Tibial nerve (tissue), 4 donors: ENCODE measurements around the gene PREX1. TPM values are rescaled to one million over a fixed set of nuclear protein-coding genes. Genes with fewer than 3 reads are reported as not detected.

Experiments
- DNase-seq, 2 donors: peaks; one replicate each; pipeline ENCODE4 v3.0.0-alpha.2; 2019; ENCODE audit warnings: low spot score in 2 of 2
- H3K27ac ChIP-seq, 4 donors: fragments of 200-600 bp; sonication (generic) in 3 of 4; one replicate each; pipeline ENCODE4 v1.5.1; 2017 to 2019; ENCODE audit warnings: mild to moderate bottlenecking in 1 of 4
- H3K27me3 ChIP-seq, 2 donors: fragments of 200-600 bp; sonication (generic) in 1 of 2; one replicate each; pipeline versions ENCODE4 v1.5.1 to v1.6.0; 2017 to 2019
- H3K36me3 ChIP-seq, 3 donors: fragments of 200-600 bp; sonication (generic); one replicate each; pipeline ENCODE4 v1.5.1; 2018 to 2019
- H3K4me1 ChIP-seq, 4 donors: fragments of 200-600 bp; sonication (generic) in 3 of 4; one replicate each; pipeline ENCODE4 v1.5.1; 2017 to 2019
- H3K4me3 ChIP-seq, 4 donors: fragments of 200-600 bp; sonication (generic) in 3 of 4; one replicate each; pipeline ENCODE4 v1.5.1; 2017 to 2019; ENCODE audit warnings: mild to moderate bottlenecking in 1 of 4, moderate library complexity in 1 of 4
- H3K9me3 ChIP-seq, 4 donors: fragments of 200-600 bp; sonication (generic) in 3 of 4; one replicate each; pipeline ENCODE4 v1.5.1; 2017 to 2019
- EP300 ChIP-seq, 2 donors: sonication (generic); formaldehyde crosslinking; IDR thresholded peaks; one replicate each; pipeline ENCODE4 v1.6.1; 2017; ENCODE audit warnings: antibody characterized with exemption in 2 of 2, mild to moderate bottlenecking in 1 of 2
- POLR2A ChIP-seq, 2 donors: fragments of 450-650 bp; IDR thresholded peaks; one replicate each; pipeline ENCODE4 v1.6.1; 2017; ENCODE audit warnings: antibody characterized with exemption in 2 of 2, mild to moderate bottlenecking in 2 of 2, moderate library complexity in 2 of 2
- WGBS, 2 donors: methylation state at CpG; one replicate each; pipeline ENCODE4 v1.1.5; 2018; 5-methylcytosine and 5-hydroxymethylcytosine counted together
- total RNA-seq, 4 donors: library from RNA; depleted of rRNA; stranded (reverse); fragments of >200 nt; gene quantifications; one replicate each; pipeline ENCODE4 v1.1.0, GENCODE V29; 2016
- TF ChIP-seq, protein P1 (sequence below), 5 experiments: fragments of 200-600 bp in 3 of 5; fragments of 450-650 bp in 2 of 5; sonication (generic) in 3 of 5; IDR thresholded peaks; one replicate each; pipeline ENCODE4 v1.5.1; 2016 to 2019; ENCODE audit warnings: antibody characterized with exemption in 5 of 5, mild to moderate bottlenecking in 3 of 5, moderate library complexity in 2 of 5

PREX1 gene
- total RNA-seq, 4 donors from 2014 or later: 30.1 to 50.7 (median 32.5) TPM

GRCh38 chr20:48835390-48835789, 7.6 kb upstream of the PREX1 start:
- Histone ChIP-seq H3K27ac (no peak overlapping the region), H3K9me3 (no peaks in the 10 kb centered on the region), H3K27me3 (no peaks in the 10 kb centered on the region), H3K36me3 (no peaks in the 10 kb centered on the region), H3K4me1 (peaks cover 0 to 20% (median 6%) of the 10 kb centered on the region in 4 donors), H3K4me3 (no peak overlapping the region)
- no peak for TF ChIP-seq EP300 (IDR thresholded peaks at IDR 0.05)
- TF ChIP-seq, protein P1, sequence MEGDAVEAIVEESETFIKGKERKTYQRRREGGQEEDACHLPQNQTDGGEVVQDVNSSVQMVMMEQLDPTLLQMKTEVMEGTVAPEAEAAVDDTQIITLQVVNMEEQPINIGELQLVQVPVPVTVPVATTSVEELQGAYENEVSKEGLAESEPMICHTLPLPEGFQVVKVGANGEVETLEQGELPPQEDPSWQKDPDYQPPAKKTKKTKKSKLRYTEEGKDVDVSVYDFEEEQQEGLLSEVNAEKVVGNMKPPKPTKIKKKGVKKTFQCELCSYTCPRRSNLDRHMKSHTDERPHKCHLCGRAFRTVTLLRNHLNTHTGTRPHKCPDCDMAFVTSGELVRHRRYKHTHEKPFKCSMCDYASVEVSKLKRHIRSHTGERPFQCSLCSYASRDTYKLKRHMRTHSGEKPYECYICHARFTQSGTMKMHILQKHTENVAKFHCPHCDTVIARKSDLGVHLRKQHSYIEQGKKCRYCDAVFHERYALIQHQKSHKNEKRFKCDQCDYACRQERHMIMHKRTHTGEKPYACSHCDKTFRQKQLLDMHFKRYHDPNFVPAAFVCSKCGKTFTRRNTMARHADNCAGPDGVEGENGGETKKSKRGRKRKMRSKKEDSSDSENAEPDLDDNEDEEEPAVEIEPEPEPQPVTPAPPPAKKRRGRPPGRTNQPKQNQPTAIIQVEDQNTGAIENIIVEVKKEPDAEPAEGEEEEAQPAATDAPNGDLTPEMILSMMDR (IDR thresholded peaks at IDR 0.05): no peak
- no peak for TF ChIP-seq POLR2A (IDR thresholded peaks at IDR 0.05)
- no peak for DNase-seq
- WGBS, 2 donors: 92 to 96% methylated on average over 2 of the region's 2 CpGs

GRCh38 chr20:48834278-48834677, 6.5 kb upstream of the PREX1 start:
- no peak for TF ChIP-seq EP300 (IDR thresholded peaks at IDR 0.05)
- TF ChIP-seq, protein P1 (IDR thresholded peaks at IDR 0.05): no peak
- TF ChIP-seq POLR2A (IDR thresholded peaks at IDR 0.05): no peak
- WGBS, 2 donors: 27 to 45% methylated on average over 2 of the region's 2 CpGs
- Histone ChIP-seq H3K9me3 (no peaks in the 10 kb centered on the region), H3K36me3 (no peaks in the 10 kb centered on the region), H3K27ac (no peak overlapping the region), H3K4me1 (peaks cover 0 to 20% (median 6%) of the 10 kb centered on the region in 4 donors), H3K27me3 (no peaks in the 10 kb centered on the region), H3K4me3 (no peak overlapping the region)
- no peak for DNase-seq

GRCh38 chr20:48832405-48832730, 4.6 kb upstream of the PREX1 start:
- Histone ChIP-seq H3K4me3 (no peak overlapping the region), H3K27ac (peak overlapping the region in 1 of 4 donors; percentile 4), H3K9me3 (no peaks in the 10 kb centered on the region), H3K4me1 (peaks cover 0 to 28% (median 6%) of the 10 kb centered on the region in 4 donors), H3K36me3 (no peaks in the 10 kb centered on the region), H3K27me3 (no peaks in the 10 kb centered on the region)
- 41 to 48% methylated on average over 3 of the region's 3 CpGs for WGBS, 2 donors
- TF ChIP-seq POLR2A (IDR thresholded peaks at IDR 0.05) (no peak), EP300 (IDR thresholded peaks at IDR 0.05) (no peak)
- TF ChIP-seq, protein P1 (IDR thresholded peaks at IDR 0.05): no peak
- DNase-seq: no peak

DNA sequence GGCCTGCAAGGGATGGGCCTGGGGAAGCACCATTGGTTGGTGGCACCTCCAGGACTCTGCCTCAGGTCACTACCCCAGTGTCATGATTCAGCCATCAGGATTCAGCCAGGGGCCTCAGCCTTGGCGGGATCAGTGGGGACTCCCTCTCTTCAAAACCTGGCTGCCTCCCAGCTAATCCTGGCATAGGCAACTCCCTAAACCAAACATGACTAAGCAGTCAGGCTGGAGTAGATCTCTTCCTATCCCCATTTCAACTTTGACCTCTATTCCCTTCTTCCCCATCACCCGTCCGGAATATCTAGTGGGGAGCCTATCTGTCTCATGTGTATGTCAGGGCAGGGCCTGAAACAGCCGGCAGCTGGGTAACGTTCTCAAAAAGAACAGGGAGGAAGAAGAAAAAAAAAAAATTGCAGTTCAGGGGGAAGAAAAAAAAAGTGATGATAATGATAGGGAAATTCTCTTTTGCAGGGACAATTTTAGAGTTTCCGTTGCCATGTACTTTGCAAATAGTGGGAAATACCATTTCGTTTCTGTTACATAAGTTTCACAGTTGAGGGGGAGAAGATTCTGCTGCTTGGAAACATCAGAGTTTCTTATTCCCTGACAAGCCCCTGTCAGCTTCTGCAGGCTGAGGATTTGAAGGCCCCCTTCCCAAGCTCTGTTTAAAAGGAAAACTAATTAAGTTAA, 4.1 kb upstream of the PREX1 start:
- Histone ChIP-seq H3K4me3 (no peak overlapping the region), H3K4me1 (peaks cover 0 to 33% (median 6%) of the 10 kb centered on the region in 4 donors), H3K36me3 (no peaks in the 10 kb centered on the region), H3K27me3 (no peaks in the 10 kb centered on the region), H3K9me3 (no peaks in the 10 kb centered on the region), H3K27ac (peak overlapping the region in 2 of 4 donors; percentile 4 to 18)
- DNase-seq: peak in 1 of 2 donors; percentile 25
- 12 to 16% methylated on average over 7 of the region's 7 CpGs for WGBS, 2 donors
- TF ChIP-seq, protein P1 (IDR thresholded peaks at IDR 0.05): no peak
- TF ChIP-seq POLR2A (IDR thresholded peaks at IDR 0.05) (no peak), EP300 (IDR thresholded peaks at IDR 0.05) (no peak)

GRCh38 chr20:48830826-48831318, 3.1 kb upstream of the PREX1 start:
- Histone ChIP-seq H3K27me3 (no peaks in the 10 kb centered on the region), H3K4me1 (peaks cover 0 to 40% (median 6%) of the 10 kb centered on the region in 4 donors), H3K27ac (peak overlapping the region in 1 of 4 donors; percentile 4), H3K4me3 (no peak overlapping the region), H3K36me3 (no peaks in the 10 kb centered on the region), H3K9me3 (no peaks in the 10 kb centered on the region)
- TF ChIP-seq POLR2A (IDR thresholded peaks at IDR 0.05): no peak
- TF ChIP-seq, protein P1 (IDR thresholded peaks at IDR 0.05): no peak
- no peak for TF ChIP-seq EP300 (IDR thresholded peaks at IDR 0.05)
- 92 to 100% methylated on average over 3 of the region's 3 CpGs for WGBS, 2 donors
- no peak for DNase-seq
